HL-60 (cell line): Measurements from ENCODE around the gene ALX3.

Experiments used
- DNase-seq, 2 experiments: peaks; one replicate each; pipeline ENCODE4 v3.0.0-alpha.2; 2010 to 2020; ENCODE audit warnings: low read depth in 1 of 2, low spot score in 1 of 2
- H3K27ac ChIP-seq: fragments of 250-450 bp; sonication (Bioruptor Pico); replicated peaks from 2 replicates; pipeline ENCODE4 v1.5.1; 2020; ENCODE audit warnings: mild to moderate bottlenecking, moderate library complexity
- H3K27me3 ChIP-seq: fragments of 250-450 bp; sonication (Bioruptor Pico); 2 replicates; pipeline ENCODE4 v1.5.1; 2021; ENCODE audit warnings: mild to moderate bottlenecking, moderate library complexity; ENCODE audit not compliant: insufficient read depth, poor library complexity, severe bottlenecking
- H3K4me3 ChIP-seq: replicated peaks from 2 replicates; pipeline ENCODE4 v1.5.1; 2011; ENCODE audit warnings: mild to moderate bottlenecking, control low read depth, low read length; ENCODE audit not compliant: insufficient read depth
- GABPA ChIP-seq: IDR thresholded peaks from 2 replicates; pipeline ENCODE4 v1.6.1; 2012; ENCODE audit warnings: low read depth
- POLR2AphosphoS5 ChIP-seq: IDR thresholded peaks from 2 replicates; pipeline ENCODE4 v1.6.1; 2012; ENCODE audit warnings: low read depth
- SPI1 ChIP-seq: IDR thresholded peaks from 2 replicates; pipeline ENCODE4 v1.6.1; 2012; ENCODE audit warnings: low read depth, mild to moderate bottlenecking, borderline replicate concordance
- TF ChIP-seq, protein P1 (sequence below): IDR thresholded peaks from one replicate; pipeline ENCODE4 v1.5.1; 2011; ENCODE audit warnings: low read length, control low read depth, inconsistent platforms; ENCODE audit not compliant: insufficient read depth
- TF ChIP-seq, protein P2 (sequence below): IDR thresholded peaks from 2 replicates; pipeline ENCODE4 v1.6.1; 2012; ENCODE audit warnings: low read depth; ENCODE audit not compliant: insufficient replicate concordance

ALX3 gene

GRCh38 chr1:110084227-110085078 is 14.0 kb upstream of the ALX3 start:
- H3K27me3 ChIP-seq = peaks cover 40% of the 10 kb centered on the region
- TF ChIP-seq, protein P1, sequence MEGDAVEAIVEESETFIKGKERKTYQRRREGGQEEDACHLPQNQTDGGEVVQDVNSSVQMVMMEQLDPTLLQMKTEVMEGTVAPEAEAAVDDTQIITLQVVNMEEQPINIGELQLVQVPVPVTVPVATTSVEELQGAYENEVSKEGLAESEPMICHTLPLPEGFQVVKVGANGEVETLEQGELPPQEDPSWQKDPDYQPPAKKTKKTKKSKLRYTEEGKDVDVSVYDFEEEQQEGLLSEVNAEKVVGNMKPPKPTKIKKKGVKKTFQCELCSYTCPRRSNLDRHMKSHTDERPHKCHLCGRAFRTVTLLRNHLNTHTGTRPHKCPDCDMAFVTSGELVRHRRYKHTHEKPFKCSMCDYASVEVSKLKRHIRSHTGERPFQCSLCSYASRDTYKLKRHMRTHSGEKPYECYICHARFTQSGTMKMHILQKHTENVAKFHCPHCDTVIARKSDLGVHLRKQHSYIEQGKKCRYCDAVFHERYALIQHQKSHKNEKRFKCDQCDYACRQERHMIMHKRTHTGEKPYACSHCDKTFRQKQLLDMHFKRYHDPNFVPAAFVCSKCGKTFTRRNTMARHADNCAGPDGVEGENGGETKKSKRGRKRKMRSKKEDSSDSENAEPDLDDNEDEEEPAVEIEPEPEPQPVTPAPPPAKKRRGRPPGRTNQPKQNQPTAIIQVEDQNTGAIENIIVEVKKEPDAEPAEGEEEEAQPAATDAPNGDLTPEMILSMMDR = no peak
- TF ChIP-seq SPI1 = no peak
- no peak for TF ChIP-seq GABPA
- TF ChIP-seq, protein P2, sequence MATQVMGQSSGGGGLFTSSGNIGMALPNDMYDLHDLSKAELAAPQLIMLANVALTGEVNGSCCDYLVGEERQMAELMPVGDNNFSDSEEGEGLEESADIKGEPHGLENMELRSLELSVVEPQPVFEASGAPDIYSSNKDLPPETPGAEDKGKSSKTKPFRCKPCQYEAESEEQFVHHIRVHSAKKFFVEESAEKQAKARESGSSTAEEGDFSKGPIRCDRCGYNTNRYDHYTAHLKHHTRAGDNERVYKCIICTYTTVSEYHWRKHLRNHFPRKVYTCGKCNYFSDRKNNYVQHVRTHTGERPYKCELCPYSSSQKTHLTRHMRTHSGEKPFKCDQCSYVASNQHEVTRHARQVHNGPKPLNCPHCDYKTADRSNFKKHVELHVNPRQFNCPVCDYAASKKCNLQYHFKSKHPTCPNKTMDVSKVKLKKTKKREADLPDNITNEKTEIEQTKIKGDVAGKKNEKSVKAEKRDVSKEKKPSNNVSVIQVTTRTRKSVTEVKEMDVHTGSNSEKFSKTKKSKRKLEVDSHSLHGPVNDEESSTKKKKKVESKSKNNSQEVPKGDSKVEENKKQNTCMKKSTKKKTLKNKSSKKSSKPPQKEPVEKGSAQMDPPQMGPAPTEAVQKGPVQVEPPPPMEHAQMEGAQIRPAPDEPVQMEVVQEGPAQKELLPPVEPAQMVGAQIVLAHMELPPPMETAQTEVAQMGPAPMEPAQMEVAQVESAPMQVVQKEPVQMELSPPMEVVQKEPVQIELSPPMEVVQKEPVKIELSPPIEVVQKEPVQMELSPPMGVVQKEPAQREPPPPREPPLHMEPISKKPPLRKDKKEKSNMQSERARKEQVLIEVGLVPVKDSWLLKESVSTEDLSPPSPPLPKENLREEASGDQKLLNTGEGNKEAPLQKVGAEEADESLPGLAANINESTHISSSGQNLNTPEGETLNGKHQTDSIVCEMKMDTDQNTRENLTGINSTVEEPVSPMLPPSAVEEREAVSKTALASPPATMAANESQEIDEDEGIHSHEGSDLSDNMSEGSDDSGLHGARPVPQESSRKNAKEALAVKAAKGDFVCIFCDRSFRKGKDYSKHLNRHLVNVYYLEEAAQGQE = no peak
- no peak for TF ChIP-seq POLR2AphosphoS5
- no peak overlapping the region for H3K27ac ChIP-seq
- DNase-seq = peak in 1 of 2 experiments; percentile 49
- H3K4me3 ChIP-seq = peak overlapping the region; percentile 43

- no peak for DNase-seq
- Histone ChIP-seq H3K4me3 (peak overlapping the region; percentile 43), H3K27me3 (peaks cover 37% of the 10 kb centered on the region), H3K27ac (no peak overlapping the region)
- no peak for TF ChIP-seq SPI1
- no peak for TF ChIP-seq POLR2AphosphoS5
- TF ChIP-seq, protein P2 = no peak
- TF ChIP-seq GABPA = no peak
- TF ChIP-seq, protein P1 = no peak
Observed at GRCh38 chr1:110083866-110084226, 13.4 kb upstream of the ALX3 start.

GRCh38 chr1:110083061-110083865 is 12.8 kb upstream of the ALX3 start:
- peak overlapping the region; percentile 43 for H3K4me3 ChIP-seq
- no peak for DNase-seq
- TF ChIP-seq POLR2AphosphoS5 (no peak), SPI1 (no peak)
- H3K27me3 ChIP-seq = peaks cover 37% of the 10 kb centered on the region
- H3K27ac ChIP-seq = no peak overlapping the region

- no peak for DNase-seq
- Histone ChIP-seq H3K4me3 (no peak overlapping the region), H3K27ac (no peak overlapping the region), H3K27me3 (peaks cover 37% of the 10 kb centered on the region)
- TF ChIP-seq POLR2AphosphoS5 (no peak), SPI1 (no peak)
Observed at GRCh38 chr1:110082477-110082876, 12.0 kb upstream of the ALX3 start.
